K562 (cell line): ENCODE data around the gene TIGD4. TPM values are rescaled to one million over a fixed set of nuclear protein-coding genes. Genes with fewer than 3 reads are reported as not detected.

Experiments used
- ARID3B ChIP-seq: fragments of 250-450 bp; sonication (Bioruptor Pico); IDR thresholded peaks from 2 replicates; pipeline ENCODE4 v1.4.0; 2020; ENCODE audit warnings: borderline replicate concordance
- CAMTA2 ChIP-seq: fragments of 250-450 bp; sonication (Bioruptor Pico); conservative IDR thresholded peaks from 2 replicates; pipeline ENCODE4 v1.5.1; 2022
- DLX4 ChIP-seq: fragments of 250-450 bp; sonication (Bioruptor Pico); IDR thresholded peaks from 2 replicates; pipeline ENCODE4 v1.6.1; 2021; ENCODE audit warnings: mild to moderate bottlenecking
- EHMT2 ChIP-seq: fragments of 450-650 bp; IDR thresholded peaks from 2 replicates; pipeline ENCODE4 v1.6.1; 2018; ENCODE audit warnings: antibody characterized with exemption
- EZH2 ChIP-seq: IDR thresholded peaks from 2 replicates; pipeline ENCODE4 v1.6.1; 2012; ENCODE audit warnings: low read depth, mild to moderate bottlenecking, inconsistent platforms, low read length, borderline replicate concordance
- FUS ChIP-seq: fragments of 200-400 bp; formaldehyde crosslinking; optimal IDR thresholded peaks from 2 replicates; pipeline ENCODE3; 2017; ENCODE audit warnings: low read depth, low read length
- HINFP ChIP-seq: fragments of 450-650 bp; conservative IDR thresholded peaks from 2 replicates; pipeline ENCODE4 v1.6.1; 2016; ENCODE audit warnings: missing genetic modification characterization, low read depth, mild to moderate bottlenecking, control low read depth, missing compliant biosample characterization
- HMGXB4 ChIP-seq: sonication (generic); formaldehyde crosslinking; IDR thresholded peaks from 2 replicates; pipeline ENCODE4 v1.8.1; 2023; ENCODE audit warnings: mild to moderate bottlenecking, missing genetic modification reagents
- MEF2A ChIP-seq: IDR thresholded peaks from 2 replicates; pipeline ENCODE4 v1.6.1; 2011; ENCODE audit warnings: low read depth, mild to moderate bottlenecking, low read length, moderate library complexity; ENCODE audit not compliant: control insufficient read depth
- NONO ChIP-seq, 2 experiments: fragments of 200-400 bp in 1 of 2; fragments of 450-650 bp in 1 of 2; formaldehyde crosslinking in 1 of 2; IDR thresholded peaks; 2 replicates each; pipeline ENCODE4 v1.6.1; 2017; ENCODE audit warnings: low read depth in 2 of 2, mild to moderate bottlenecking in 2 of 2, moderate library complexity in 2 of 2, low read length in 1 of 2
- ZBTB43 ChIP-seq: sonication (generic); formaldehyde crosslinking; IDR thresholded peaks from 2 replicates; pipeline ENCODE4 v1.8.0; 2023; ENCODE audit warnings: mild to moderate bottlenecking, missing genetic modification reagents
- ZNF124 ChIP-seq: sonication (generic); formaldehyde crosslinking; IDR thresholded peaks from 2 replicates; pipeline ENCODE4 v1.8.1; 2022; ENCODE audit warnings: missing genetic modification reagents
- ZNF699 ChIP-seq: fragments of 250-450 bp; sonication (Bioruptor Pico); IDR thresholded peaks from 2 replicates; pipeline ENCODE4 v1.8.0; 2021; ENCODE audit warnings: mild to moderate bottlenecking, moderate library complexity; ENCODE audit not compliant: insufficient replicate concordance
- polyA plus RNA-seq, 8 experiments: library from polyadenylated mRNA; depleted of rRNA in 4 of 8; stranded (reverse) in 5 of 8; unstranded in 3 of 8; fragments of >200 nt; fragmentation: Nextera tagmentation in 2 of 8; fragmentation: Illumina TruSeq in 1 of 8; extraction: Ambion mirVana in 2 of 8; extraction: Trizol in 1 of 8; gene quantifications; 2 replicates each; pipeline versions ENCODE4 v1.2.1 to v1.2.3, GENCODE V29; 2011 to 2014; ENCODE audit warnings: inconsistent platforms in 1 of 8, missing spikeins in 1 of 8
- total RNA-seq, 7 experiments: library from RNA; depleted of rRNA in 6 of 7; stranded (reverse); fragments of >200 nt in 6 of 7; fragmentation: Illumina TruSeq in 2 of 7; extraction: Trizol in 2 of 7; gene quantifications; 2 replicates each; pipeline versions ENCODE4 v1.2.1 to v1.2.3, GENCODE V29; 2011 to 2021; ENCODE audit warnings: low replicate concordance in 1 of 7

TIGD4 gene
- total and polyA plus RNA-seq, 9 of the 15 experiments (the other 6 are each of a cell fraction or from before 2014, with no cell fraction given) = 0.07 to 0.28 (median 0.18) TPM

GRCh38 chr4:152779513-152780266 lies at the start of gene TIGD4, which contains the start of gene ARFIP1 (continued):
- TF ChIP-seq DLX4 (CRISPR knock-in tag) = no peak
- TF ChIP-seq HINFP = no peak
- TF ChIP-seq ZNF699 (CRISPR knock-in tag) = no peak
- TF ChIP-seq EHMT2 = no peak
- no peak for TF ChIP-seq ZNF124 (CRISPR knock-in tag)
- no peak for TF ChIP-seq NONO (IDR thresholded peaks at IDR 0.05; ENCODE audit: low read depth in 2 of 2, low read length in 1 of 2)
- TF ChIP-seq ZBTB43 (CRISPR knock-in tag) = no peak
- no peak for TF ChIP-seq CAMTA2 (CRISPR knock-in tag)
- no peak for TF ChIP-seq MEF2A
- no peak for TF ChIP-seq ARID3B
- TF ChIP-seq FUS = no peak
- TF ChIP-seq EZH2 = no peak
- no peak for TF ChIP-seq HMGXB4 (CRISPR knock-in tag)
